ENCODE measurements around the gene CCNA1. TPM values are rescaled to one million over a fixed set of nuclear protein-coding genes. Genes with fewer than 3 reads are reported as not detected.
A peak's percentile ranks its signal among the peaks of the same experiment; 100 is the strongest.

CCNA1 gene
- not detected for total RNA-seq

DNA sequence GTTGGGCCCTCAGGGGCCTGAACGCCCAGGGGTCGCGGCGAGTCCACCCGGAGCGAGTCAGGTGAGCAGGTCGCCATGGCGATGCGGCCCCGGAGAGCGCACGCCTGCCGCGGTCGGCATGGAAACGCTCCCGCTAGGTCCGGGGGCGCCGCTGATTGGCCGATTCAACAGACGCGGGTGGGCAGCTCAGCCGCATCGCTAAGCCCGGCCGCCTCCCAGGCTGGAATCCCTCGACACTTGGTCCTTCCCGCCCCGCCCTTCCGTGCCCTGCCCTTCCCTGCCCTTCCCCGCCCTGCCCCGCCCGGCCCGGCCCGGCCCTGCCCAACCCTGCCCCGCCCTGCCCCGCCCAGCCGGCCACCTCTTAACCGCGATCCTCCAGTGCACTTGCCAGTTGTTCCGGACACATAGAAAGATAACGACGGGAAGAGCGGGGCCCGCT lies at the start of gene CCNA1:
Gene CCNA1 (plus strand): TSS at position 390 of the 439 bp plus-strand sequence. CDS start 562 bp downstream, outside the sequence.
- H3K9ac ChIP-seq (ENCODE audit: low read depth in 2 of 2, low read length in 2 of 2) = peak within 1 kb of the TSS in 1 of 2 donors; percentile 35

DNA sequence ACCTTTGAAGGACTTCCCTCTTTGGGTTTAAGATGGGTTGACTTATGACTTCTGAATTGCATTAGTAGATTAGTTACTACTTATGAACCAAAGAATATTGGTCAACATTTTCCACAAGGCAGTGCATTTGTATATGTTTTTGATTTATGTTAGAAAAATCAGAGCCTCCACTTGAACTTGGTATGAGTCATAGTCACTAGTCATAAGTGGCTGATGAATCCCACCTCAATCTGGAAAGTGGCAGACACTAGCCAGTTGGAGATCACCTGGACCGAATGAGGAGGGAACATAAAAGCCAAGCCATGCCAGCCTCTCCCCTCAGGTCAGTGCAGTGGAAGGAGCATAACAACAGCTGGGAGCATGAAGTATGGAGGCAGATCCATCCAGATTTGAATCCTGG lies 46.8 kb upstream of the CCNA1 start:
- H3K36me3 ChIP-seq = no peaks in the 10 kb centered on the region
- H3K4me1 ChIP-seq = no peaks in the 10 kb centered on the region
- TF ChIP-seq, protein P1, sequence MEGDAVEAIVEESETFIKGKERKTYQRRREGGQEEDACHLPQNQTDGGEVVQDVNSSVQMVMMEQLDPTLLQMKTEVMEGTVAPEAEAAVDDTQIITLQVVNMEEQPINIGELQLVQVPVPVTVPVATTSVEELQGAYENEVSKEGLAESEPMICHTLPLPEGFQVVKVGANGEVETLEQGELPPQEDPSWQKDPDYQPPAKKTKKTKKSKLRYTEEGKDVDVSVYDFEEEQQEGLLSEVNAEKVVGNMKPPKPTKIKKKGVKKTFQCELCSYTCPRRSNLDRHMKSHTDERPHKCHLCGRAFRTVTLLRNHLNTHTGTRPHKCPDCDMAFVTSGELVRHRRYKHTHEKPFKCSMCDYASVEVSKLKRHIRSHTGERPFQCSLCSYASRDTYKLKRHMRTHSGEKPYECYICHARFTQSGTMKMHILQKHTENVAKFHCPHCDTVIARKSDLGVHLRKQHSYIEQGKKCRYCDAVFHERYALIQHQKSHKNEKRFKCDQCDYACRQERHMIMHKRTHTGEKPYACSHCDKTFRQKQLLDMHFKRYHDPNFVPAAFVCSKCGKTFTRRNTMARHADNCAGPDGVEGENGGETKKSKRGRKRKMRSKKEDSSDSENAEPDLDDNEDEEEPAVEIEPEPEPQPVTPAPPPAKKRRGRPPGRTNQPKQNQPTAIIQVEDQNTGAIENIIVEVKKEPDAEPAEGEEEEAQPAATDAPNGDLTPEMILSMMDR (IDR thresholded peaks at IDR 0.05) = no peak
- H3K9me3 ChIP-seq = no peaks in the 10 kb centered on the region
- H3K4me3 ChIP-seq = no peak overlapping the region
- H3K9ac ChIP-seq (ENCODE audit: low read depth in 2 of 2, low read length in 2 of 2) = no peak overlapping the region
- H3K27ac ChIP-seq = no peak overlapping the region
- intact Hi-C loops (cut with DNase I) = no loop called here
- no peaks in the 10 kb centered on the region for H3K27me3 ChIP-seq
- no peak for DNase-seq

More for the DNA sequence above, at the start of gene CCNA1:
- no peaks in the 10 kb centered on the region for H3K9me3 ChIP-seq
- peaks cover 24% of the 10 kb centered on the region for H3K27me3 ChIP-seq
- TF ChIP-seq, protein P1 (IDR thresholded peaks at IDR 0.05) = no peak
- DNase-seq = peak; percentile 19
- intact Hi-C loops (cut with DNase I) = no loop called here
- H3K4me1 ChIP-seq = no peaks in the 10 kb centered on the region
- no peak within 1 kb of the TSS for H3K27ac ChIP-seq
- no peaks in the 10 kb centered on the region for H3K36me3 ChIP-seq
- peak within 1 kb of the TSS; percentile 24 for H3K4me3 ChIP-seq

DNA sequence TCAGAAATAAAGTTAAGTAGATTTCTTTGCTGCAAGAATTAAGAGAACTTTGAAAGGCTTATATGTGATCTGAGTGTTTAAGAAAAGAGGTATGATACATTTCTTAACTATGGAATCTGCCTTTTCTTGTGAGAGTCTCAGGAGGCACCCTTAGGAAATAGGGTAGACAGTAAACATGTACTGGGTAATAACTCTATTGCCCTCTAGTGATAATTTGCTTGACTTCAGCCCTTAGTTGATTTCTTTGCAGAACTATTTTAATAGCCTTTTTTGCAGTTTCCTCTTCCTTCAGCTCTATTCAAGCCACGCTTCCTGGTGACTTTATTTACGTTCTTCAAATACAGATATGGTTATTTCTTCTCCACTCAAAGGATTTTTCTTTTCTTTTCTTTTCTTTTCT lies 37.0 kb upstream of the CCNA1 start:
- Histone ChIP-seq H3K9me3 (no peaks in the 10 kb centered on the region), H3K27ac (no peak overlapping the region), H3K9ac (ENCODE audit: low read depth in 2 of 2, low read length in 2 of 2) (no peak overlapping the region), H3K36me3 (no peaks in the 10 kb centered on the region), H3K4me1 (no peaks in the 10 kb centered on the region), H3K27me3 (no peaks in the 10 kb centered on the region), H3K4me3 (no peak overlapping the region)
- no peak for DNase-seq
- TF ChIP-seq, protein P1 (IDR thresholded peaks at IDR 0.05) = no peak
- intact Hi-C loops (cut with DNase I) = no loop called here

DNA sequence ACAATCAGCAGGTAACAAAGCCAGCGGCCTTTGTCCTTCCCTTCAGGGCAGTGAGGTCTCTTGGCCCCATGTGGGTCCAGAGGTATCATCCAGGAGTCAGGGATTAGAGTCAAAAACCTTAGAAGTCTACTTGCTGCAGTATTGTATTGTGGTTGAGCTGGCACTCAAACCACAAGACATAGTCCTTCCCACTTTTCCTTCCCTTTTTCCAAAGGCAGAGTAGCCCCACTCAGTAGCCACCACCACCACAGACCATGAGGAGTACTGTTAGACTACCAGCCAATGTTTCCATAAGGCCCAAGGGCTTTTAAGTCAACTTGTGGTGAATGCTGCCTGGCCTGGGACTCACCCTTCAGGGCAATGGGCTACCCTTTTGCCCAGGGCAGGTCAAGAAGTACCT lies 27.1 kb upstream of the CCNA1 start:
- intact Hi-C loops (cut with DNase I) = no loop called here
- Histone ChIP-seq H3K27ac (no peak overlapping the region), H3K4me3 (no peak overlapping the region), H3K4me1 (no peaks in the 10 kb centered on the region), H3K9me3 (no peaks in the 10 kb centered on the region), H3K27me3 (no peaks in the 10 kb centered on the region), H3K36me3 (no peaks in the 10 kb centered on the region), H3K9ac (ENCODE audit: low read depth in 2 of 2, low read length in 2 of 2) (no peak overlapping the region)
- TF ChIP-seq, protein P1 (IDR thresholded peaks at IDR 0.05) = no peak
- no peak for DNase-seq

DNA sequence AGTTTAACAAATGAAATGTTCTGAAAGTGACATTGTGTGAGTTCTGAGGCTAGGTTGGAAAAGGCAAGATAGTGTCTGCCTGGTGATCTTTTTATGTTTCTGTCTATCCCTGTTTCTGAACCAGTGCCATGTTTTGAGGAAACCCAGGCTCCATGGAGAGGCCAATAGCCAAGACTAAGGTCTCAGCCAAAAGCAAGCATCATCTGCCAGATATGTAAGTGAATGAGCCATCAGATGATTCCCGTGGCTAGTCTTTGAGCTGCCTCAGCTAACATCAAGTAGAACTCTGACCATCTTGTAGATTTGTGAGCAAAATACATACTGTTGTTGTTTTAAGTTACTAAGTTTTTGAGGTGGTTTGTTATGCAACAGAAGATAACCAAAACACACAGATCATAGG lies 19.6 kb upstream of the CCNA1 start:
- Histone ChIP-seq H3K27me3 (no peaks in the 10 kb centered on the region), H3K9me3 (no peaks in the 10 kb centered on the region), H3K36me3 (no peaks in the 10 kb centered on the region), H3K4me3 (no peak overlapping the region), H3K9ac (ENCODE audit: low read depth in 2 of 2, low read length in 2 of 2) (no peak overlapping the region), H3K27ac (no peak overlapping the region), H3K4me1 (no peaks in the 10 kb centered on the region)
- intact Hi-C loops (cut with DNase I) = no loop called here
- no peak for DNase-seq
- TF ChIP-seq, protein P1 (IDR thresholded peaks at IDR 0.05) = no peak
